ENCODE data around the gene RIMS1. TPM values are rescaled to one million over a fixed set of nuclear protein-coding genes. Genes with fewer than 3 reads are reported as not detected.

The RIMS1 gene
- total and polyA plus RNA-seq, 9 of the 15 experiments (the other 6 are each of a cell fraction or from before 2014, with no cell fraction given): not detected

GRCh38 chr6:71902261-71902660, 15.9 kb downstream of the RIMS1 start:
- Histone ChIP-seq H3K9ac (ENCODE audit: insufficient read depth in 1 of 2, low read depth in 2 of 2, low read length in 2 of 2) (no peak overlapping the region), H3K27me3 (ENCODE audit: control insufficient read depth in 2 of 2, insufficient read depth in 2 of 2, low read length in 2 of 2) (no peaks in the 10 kb centered on the region), H3K79me2 (ENCODE audit: control insufficient read depth, insufficient read depth, low read length) (no peaks in the 10 kb centered on the region), H3K4me3 (no peak overlapping the region), H3K4me2 (ENCODE audit: insufficient read depth, low read length) (no peak overlapping the region), H3K9me1 (ENCODE audit: control insufficient read depth, insufficient read depth, low read length) (no peaks in the 10 kb centered on the region), H3K9me3 (replicated peaks; ENCODE audit: control insufficient read depth, insufficient read depth, low read depth, low read length) (no peaks in the 10 kb centered on the region; the same call in 1 of the 2 replicates), H4K20me1 (replicated peaks; ENCODE audit: control insufficient read depth, insufficient read depth, low read length) (no peaks in the 10 kb centered on the region), H3K36me3 (ENCODE audit: control insufficient read depth, insufficient read depth, low read length) (no peaks in the 10 kb centered on the region), H3K27ac (ENCODE audit: extremely low read depth, low read depth, low read length) (no peak overlapping the region), H3K4me1 (replicated peaks in 1 of 2; ENCODE audit: control insufficient read depth in 2 of 2, insufficient read depth in 2 of 2, low read length in 2 of 2) (no peaks in the 10 kb centered on the region), H2AFZ (ENCODE audit: low read depth, low read length) (no peak overlapping the region)
- FAIRE-seq (no peak), DNase-seq (ENCODE audit: extremely low read depth in 1 of 4, low spot score in 3 of 4) (no peak), ATAC-seq (no peak)
- in situ Hi-C loops (cut with MboI): no loop called here
- POLR2A ChIA-PET: no interaction called here
- intact Hi-C loops (cut with micrococcal nuclease): no loop called here
- CTCF ChIA-PET (ENCODE audit: low intra/inter-chr PET ratio): no interaction called here
- no TSS peak for BruUV-seq (replicated peaks)
- TF ChIP-seq BRF1 (IDR thresholded peaks at IDR 0.05; ENCODE audit: borderline replicate concordance, extremely low read depth, insufficient read length) (no peak), SNIP1 (IDR thresholded peaks at IDR 0.05; ENCODE audit: low read depth) (no peak), TFAP4 (CRISPR knock-in tag; IDR thresholded peaks at IDR 0.05; ENCODE audit: borderline replicate concordance) (no peak), ZNF217 (CRISPR knock-in tag; IDR thresholded peaks at IDR 0.05) (no peak), BDP1 (IDR thresholded peaks at IDR 0.05; ENCODE audit: insufficient read depth, insufficient read length) (no peak), SRSF9 (IDR thresholded peaks at IDR 0.05; ENCODE audit: borderline replicate concordance, low read depth, low read length) (no peak), RFX1 (IDR thresholded peaks at IDR 0.05) (no peak)

- in situ Hi-C loops (cut with MboI) (no loop called here), intact Hi-C loops (cut with micrococcal nuclease) (no loop called here)
- H3K4me2 ChIP-seq (ENCODE audit: insufficient read depth, low read length): no peak overlapping the region
- no peaks in the 10 kb centered on the region for H3K9me1 ChIP-seq (ENCODE audit: control insufficient read depth, insufficient read depth, low read length)
- DNase-seq (ENCODE audit: extremely low read depth in 1 of 4, low spot score in 3 of 4) (no peak), ATAC-seq (no peak), FAIRE-seq (no peak)
- no peaks in the 10 kb centered on the region for H3K4me1 ChIP-seq (replicated peaks in 1 of 2; ENCODE audit: control insufficient read depth in 2 of 2, insufficient read depth in 2 of 2, low read length in 2 of 2)
- no peak overlapping the region for H3K27ac ChIP-seq (ENCODE audit: extremely low read depth, low read depth, low read length)
- H3K36me3 ChIP-seq (ENCODE audit: control insufficient read depth, insufficient read depth, low read length): no peaks in the 10 kb centered on the region
- no peak overlapping the region for H2AFZ ChIP-seq (ENCODE audit: low read depth, low read length)
- no peaks in the 10 kb centered on the region for H3K27me3 ChIP-seq (ENCODE audit: control insufficient read depth in 2 of 2, insufficient read depth in 2 of 2, low read length in 2 of 2)
- POLR2A ChIA-PET: no interaction called here
- no peaks in the 10 kb centered on the region for H4K20me1 ChIP-seq (replicated peaks; ENCODE audit: control insufficient read depth, insufficient read depth, low read length)
- CTCF ChIA-PET (ENCODE audit: low intra/inter-chr PET ratio): no interaction called here
- H3K4me3 ChIP-seq: no peak overlapping the region
- H3K9me3 ChIP-seq (replicated peaks; ENCODE audit: control insufficient read depth, insufficient read depth, low read depth, low read length): no peaks in the 10 kb centered on the region
- no TSS peak for BruUV-seq (replicated peaks)
- no peak overlapping the region for H3K9ac ChIP-seq (ENCODE audit: insufficient read depth in 1 of 2, low read depth in 2 of 2, low read length in 2 of 2)
- no peaks in the 10 kb centered on the region for H3K79me2 ChIP-seq (ENCODE audit: control insufficient read depth, insufficient read depth, low read length)
- TF ChIP-seq FIP1L1 (IDR thresholded peaks at IDR 0.05; ENCODE audit: low read depth, low read length, poor library complexity, severe bottlenecking): no peak
- TF ChIP-seq ILF3 (IDR thresholded peaks at IDR 0.05; ENCODE audit: borderline replicate concordance): no peak
- no peak for TF ChIP-seq ZBTB12 (CRISPR knock-in tag; IDR thresholded peaks at IDR 0.05)
- TF ChIP-seq AFF1 (IDR thresholded peaks at IDR 0.05; ENCODE audit: low read depth in 1 of 2, partially characterized antibody in 2 of 2): no peak
- no peak for TF ChIP-seq HEY1 (CRISPR knock-in tag; IDR thresholded peaks at IDR 0.05; ENCODE audit: borderline replicate concordance)
Observed at GRCh38 chr6:71906813-71907212, 20.5 kb downstream of the RIMS1 start.
